HG03045 (cell line): ENCODE measurements around the gene TGOLN2.

ENCODE experiments used
- ATAC-seq: cut with Tn5 transposase; IDR thresholded peaks from one replicate; pipeline ENCODE4 v1.9.1; 2021; ENCODE audit warnings: mild to moderate bottlenecking, moderate library complexity; ENCODE audit not compliant: unreplicated experiment

TGOLN2 gene

GRCh38 chr2:85269959-85270358 is 57.8 kb downstream of the TGOLN2 start:
- no peak for ATAC-seq
